Activated T-helper 1 cell treated with anti-CD3 and anti-CD28 coated beads, Interleukin-12 subunit alpha, Interleukin-12 subunit beta, Interleukin-2, Interleukin-4 antibody, amounts not matched to agents 30 ng/mL and 10 ng/mL and 1 ng/mL, durations not matched to agents 14 hours and 24 hours and 36 hours (primary cell): ENCODE measurements around the gene TET3. TPM values are rescaled to one million over a fixed set of nuclear protein-coding genes. Genes with fewer than 3 reads are reported as not detected.

Source experiments
- total RNA-seq: library from RNA; stranded (reverse); gene quantifications from 2 replicates; pipeline ENCODE4 v1.2.3, GENCODE V29; 2022

TET3 gene
- total RNA-seq, 1 donor from 2014 or later = 20.5 TPM

Other genes starting within 250 kb of the TET3 start
- 41.5 and 42.7 TPM in 2 replicates for gene TPRKB, start 247.6 kb upstream of the TET3 start, total RNA-seq
- 42.1 and 42.4 TPM in 2 replicates for gene DUSP11, start 204.8 kb upstream of the TET3 start, total RNA-seq
- not detected in 2 replicates for gene C2orf78, start 200.7 kb upstream of the TET3 start, total RNA-seq
- gene STAMBP, start 155.9 kb upstream of the TET3 start, total RNA-seq = 50.8 and 56.0 TPM in 2 replicates
- 0.22 and 0.26 TPM in 2 replicates for gene ACTG2, start 91.9 kb upstream of the TET3 start, total RNA-seq
- 92.8 and 98.0 TPM in 2 replicates for gene DGUOK, start 58.0 kb upstream of the TET3 start, total RNA-seq
- gene BOLA3, start 163.0 kb downstream of the TET3 start, total RNA-seq = 94.2 and 98.2 TPM in 2 replicates
- 207 and 221 TPM in 2 replicates for gene MOB1A, start 194.0 kb downstream of the TET3 start, total RNA-seq
- 437 and 457 TPM in 2 replicates for gene MTHFD2, start 213.7 kb downstream of the TET3 start, total RNA-seq